Tibial nerve (tissue), 4 donors: ENCODE results near the gene SPCS1. TPM values are rescaled to one million over a fixed set of nuclear protein-coding genes. Genes with fewer than 3 reads are reported as not detected.

Source experiments
- DNase-seq, 2 donors: peaks; one replicate each; pipeline ENCODE4 v3.0.0-alpha.2; 2019; ENCODE audit warnings: low spot score in 2 of 2
- H3K27ac ChIP-seq, 4 donors: fragments of 200-600 bp; sonication (generic) in 3 of 4; one replicate each; pipeline ENCODE4 v1.5.1; 2017 to 2019; ENCODE audit warnings: mild to moderate bottlenecking in 1 of 4
- H3K27me3 ChIP-seq, 2 donors: fragments of 200-600 bp; sonication (generic) in 1 of 2; one replicate each; pipeline versions ENCODE4 v1.5.1 to v1.6.0; 2017 to 2019
- H3K36me3 ChIP-seq, 3 donors: fragments of 200-600 bp; sonication (generic); one replicate each; pipeline ENCODE4 v1.5.1; 2018 to 2019
- H3K4me1 ChIP-seq, 4 donors: fragments of 200-600 bp; sonication (generic) in 3 of 4; one replicate each; pipeline ENCODE4 v1.5.1; 2017 to 2019
- H3K4me3 ChIP-seq, 4 donors: fragments of 200-600 bp; sonication (generic) in 3 of 4; one replicate each; pipeline ENCODE4 v1.5.1; 2017 to 2019; ENCODE audit warnings: mild to moderate bottlenecking in 1 of 4, moderate library complexity in 1 of 4
- H3K9me3 ChIP-seq, 4 donors: fragments of 200-600 bp; sonication (generic) in 3 of 4; one replicate each; pipeline ENCODE4 v1.5.1; 2017 to 2019
- CTCF ChIP-seq, 5 experiments: fragments of 200-600 bp in 3 of 5; fragments of 450-650 bp in 2 of 5; sonication (generic) in 3 of 5; IDR thresholded peaks; one replicate each; pipeline ENCODE4 v1.5.1; 2016 to 2019; ENCODE audit warnings: antibody characterized with exemption in 5 of 5, mild to moderate bottlenecking in 3 of 5, moderate library complexity in 2 of 5
- EP300 ChIP-seq, 2 donors: sonication (generic); formaldehyde crosslinking; IDR thresholded peaks; one replicate each; pipeline ENCODE4 v1.6.1; 2017; ENCODE audit warnings: antibody characterized with exemption in 2 of 2, mild to moderate bottlenecking in 1 of 2
- POLR2A ChIP-seq, 2 donors: fragments of 450-650 bp; IDR thresholded peaks; one replicate each; pipeline ENCODE4 v1.6.1; 2017; ENCODE audit warnings: antibody characterized with exemption in 2 of 2, mild to moderate bottlenecking in 2 of 2, moderate library complexity in 2 of 2
- WGBS, 2 donors: methylation state at CpG; one replicate each; pipeline ENCODE4 v1.1.5; 2018; 5-methylcytosine and 5-hydroxymethylcytosine counted together
- total RNA-seq, 4 donors: library from RNA; depleted of rRNA; stranded (reverse); fragments of >200 nt; gene quantifications; one replicate each; pipeline ENCODE4 v1.1.0, GENCODE V29; 2016

The SPCS1 gene
- total RNA-seq, 4 donors from 2014 or later: 58.8 to 123 (median 77.4) TPM

- Histone ChIP-seq H3K9me3 (no peaks in the 10 kb centered on the region), H3K36me3 (peaks cover 0 to 48% (median 2%) of the 10 kb centered on the region in 3 donors), H3K4me1 (peaks cover 0 to 48% (median 30%) of the 10 kb centered on the region in 4 donors), H3K4me3 (peak overlapping the region in 1 of 4 donors; percentile 96), H3K27ac (no peak overlapping the region), H3K27me3 (no peaks in the 10 kb centered on the region)
- TF ChIP-seq EP300 (IDR thresholded peaks at IDR 0.05): no peak
- TF ChIP-seq CTCF (IDR thresholded peaks at IDR 0.05): no peak
- TF ChIP-seq POLR2A (IDR thresholded peaks at IDR 0.05): no peak
- no peak for DNase-seq
- WGBS, 2 donors: 75 to 79% methylated on average over 4 of the region's 4 CpGs
These were observed 1.7 kb downstream of the SPCS1 start for GRCh38 chr3:52707585-52707984.

DNA sequence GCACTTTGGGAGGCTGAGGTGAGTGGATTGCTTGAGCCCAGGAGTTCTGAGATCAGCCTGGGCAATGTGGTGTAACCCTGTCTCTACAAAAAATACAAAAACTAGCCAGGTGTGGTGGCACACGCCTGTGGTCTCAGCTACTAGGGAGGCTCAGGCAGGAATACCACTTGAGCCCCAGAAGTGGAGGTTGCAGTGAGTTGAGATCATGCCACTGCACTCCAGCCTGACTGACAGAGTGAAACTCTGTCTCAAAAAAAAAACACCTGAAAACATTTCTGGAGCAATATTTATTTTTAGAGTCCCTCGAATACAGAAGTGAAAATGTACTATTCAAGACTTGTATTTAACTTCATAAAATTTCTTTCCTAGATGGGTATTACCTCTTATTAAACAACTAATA is 4.6 kb downstream of the SPCS1 start:
- DNase-seq: no peak
- Histone ChIP-seq H3K9me3 (no peaks in the 10 kb centered on the region), H3K4me3 (no peak overlapping the region), H3K36me3 (peaks cover 0 to 50% (median 2%) of the 10 kb centered on the region in 3 donors), H3K27me3 (no peaks in the 10 kb centered on the region), H3K27ac (no peak overlapping the region), H3K4me1 (peaks cover 0 to 34% (median 14%) of the 10 kb centered on the region in 4 donors)
- 86 to 90% methylated on average over 2 of the region's 2 CpGs for WGBS, 2 donors
- TF ChIP-seq EP300 (IDR thresholded peaks at IDR 0.05): no peak
- no peak for TF ChIP-seq POLR2A (IDR thresholded peaks at IDR 0.05)
- no peak for TF ChIP-seq CTCF (IDR thresholded peaks at IDR 0.05)

DNA sequence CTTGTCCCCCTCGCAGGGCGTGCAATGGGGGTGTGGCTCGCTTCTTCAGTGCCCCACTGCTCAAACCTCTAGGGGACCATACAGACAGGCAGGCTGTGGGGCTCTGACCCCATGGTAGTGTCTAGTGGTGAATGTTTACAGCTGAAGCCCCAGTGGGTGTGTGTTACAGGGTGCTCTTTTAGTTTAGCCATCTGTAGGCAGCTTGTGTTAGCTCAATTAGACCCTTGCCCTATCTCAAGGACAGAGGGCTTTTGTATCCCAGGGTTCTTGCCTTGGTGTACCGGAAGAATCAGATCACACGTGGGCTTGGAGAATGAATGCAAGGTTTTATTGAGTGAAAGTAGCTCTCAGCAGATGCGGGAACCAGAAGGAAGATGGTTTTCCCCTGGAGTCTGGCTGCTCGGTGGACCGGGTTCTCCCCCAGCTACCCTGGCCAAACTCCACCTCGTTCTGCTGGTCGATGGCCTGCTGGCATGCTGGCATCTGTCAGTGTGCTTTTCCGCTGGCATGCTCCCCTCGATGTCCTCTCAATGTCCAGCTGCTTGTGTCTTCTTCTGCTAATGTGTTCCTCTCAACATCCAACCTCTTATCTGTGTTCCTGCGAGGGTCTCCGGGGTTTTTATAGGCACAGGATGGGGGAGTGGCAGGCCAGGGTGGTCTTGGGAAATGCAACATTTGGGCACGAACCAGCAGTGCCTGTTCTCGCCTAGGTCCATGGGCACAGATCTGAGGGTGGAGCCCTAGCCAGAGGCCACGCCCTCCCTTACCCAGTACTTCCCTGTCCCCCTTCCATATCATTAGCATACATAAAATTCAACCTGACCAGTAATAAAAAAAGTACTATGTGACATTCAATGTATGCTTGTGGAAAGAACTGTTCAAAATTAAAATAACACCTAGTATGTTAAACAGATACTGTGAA is 6.6 kb downstream of the SPCS1 start:
- Histone ChIP-seq H3K36me3 (peaks cover 0 to 57% (median 2%) of the 10 kb centered on the region in 3 donors), H3K27me3 (no peaks in the 10 kb centered on the region), H3K9me3 (no peaks in the 10 kb centered on the region), H3K27ac (peak overlapping the region in 1 of 4 donors; percentile 70), H3K4me1 (peaks cover 0 to 22% (median 3%) of the 10 kb centered on the region in 4 donors), H3K4me3 (no peak overlapping the region)
- TF ChIP-seq POLR2A (IDR thresholded peaks at IDR 0.05): no peak
- no peak for TF ChIP-seq CTCF (IDR thresholded peaks at IDR 0.05)
- TF ChIP-seq EP300 (IDR thresholded peaks at IDR 0.05): no peak
- DNase-seq: no peak
- 67 to 69% methylated on average over 17 of the region's 17 CpGs for WGBS, 2 donors

- H3K27ac ChIP-seq: no peak overlapping the region
- no peak for DNase-seq
- peaks cover 0 to 50% (median 0%) of the 10 kb centered on the region in 3 donors for H3K36me3 ChIP-seq
- no peak for TF ChIP-seq POLR2A (IDR thresholded peaks at IDR 0.05)
- no peak for TF ChIP-seq CTCF (IDR thresholded peaks at IDR 0.05)
- no peak for TF ChIP-seq EP300 (IDR thresholded peaks at IDR 0.05)
- H3K4me3 ChIP-seq: no peak overlapping the region
- WGBS, 2 donors: 44 to 51% methylated on average over 24 to 38 of the region's 39 CpGs
- peaks cover 0 to 11% (median 0%) of the 10 kb centered on the region in 4 donors for H3K4me1 ChIP-seq
- H3K27me3 ChIP-seq: no peaks in the 10 kb centered on the region
- peaks cover 0 to 4% (median under 1%) of the 10 kb centered on the region in 4 donors for H3K9me3 ChIP-seq
These were observed 8.7 kb downstream of the SPCS1 start for GRCh38 chr3:52714335-52715302.
